Right atrium auricular region (tissue), 2 donors: ENCODE results near the gene PDZD8. TPM values are rescaled to one million over a fixed set of nuclear protein-coding genes. Genes with fewer than 3 reads are reported as not detected.

Source experiments
- DNase-seq: peaks from one replicate; pipeline ENCODE4 v3.0.0-alpha.2; 2019; ENCODE audit warnings: low spot score
- H3K27ac ChIP-seq, 2 donors: fragments of 200-600 bp; sonication (generic); 1 replicate in 1 of 2; 2 replicates in 1 of 2; pipeline ENCODE4 v1.5.1; 2016 to 2019
- H3K27me3 ChIP-seq, 2 donors: fragments of 200-600 bp; sonication (generic); one replicate each; pipeline versions ENCODE4 v1.5.1 to v1.6.0; 2017 to 2019
- H3K36me3 ChIP-seq: fragments of 200-600 bp; sonication (generic); one replicate; pipeline ENCODE4 v1.5.1; 2016
- H3K4me1 ChIP-seq, 2 donors: fragments of 200-600 bp; sonication (generic); one replicate each; pipeline versions ENCODE4 v1.5.1 to v1.6.0; 2017 to 2019
- H3K4me3 ChIP-seq, 2 donors: fragments of 200-600 bp; sonication (generic); 1 replicate in 1 of 2; 2 replicates in 1 of 2; pipeline ENCODE4 v1.5.1; 2017 to 2019; ENCODE audit warnings: mild to moderate bottlenecking in 1 of 2, moderate library complexity in 1 of 2
- H3K9me3 ChIP-seq, 2 donors: fragments of 200-600 bp; sonication (generic); one replicate each; pipeline ENCODE4 v1.5.1; 2019
- CTCF ChIP-seq, 2 donors: fragments of 200-600 bp; sonication (generic); IDR thresholded peaks; one replicate each; pipeline ENCODE4 v1.5.1; 2019; ENCODE audit warnings: antibody characterized with exemption in 2 of 2
- total RNA-seq, 2 donors: library from RNA; depleted of rRNA; stranded (reverse); fragments of >200 nt; gene quantifications; one replicate each; pipeline ENCODE4 v1.1.0, GENCODE V29; 2016

The PDZD8 gene
- total RNA-seq, 2 donors from 2014 or later = 17.7 to 29.4 TPM

DNA sequence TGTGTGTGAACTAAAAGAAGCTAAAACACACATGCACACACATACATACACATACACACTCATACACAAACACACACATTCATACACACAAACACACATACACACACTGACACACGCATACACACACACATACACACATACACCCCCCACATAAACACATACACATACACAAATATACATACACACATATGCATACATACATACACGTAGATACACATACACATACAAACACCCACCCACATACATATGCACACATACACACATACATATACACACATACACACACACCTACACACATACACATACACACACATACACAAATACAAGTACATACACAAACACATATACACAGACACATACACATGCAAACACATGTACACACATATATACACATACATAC lies 106.3 kb downstream of the PDZD8 start:
- H3K36me3 ChIP-seq = no peaks in the 10 kb centered on the region
- H3K4me3 ChIP-seq = no peak overlapping the region
- no peaks in the 10 kb centered on the region for H3K4me1 ChIP-seq
- no peaks in the 10 kb centered on the region for H3K9me3 ChIP-seq
- TF ChIP-seq CTCF (IDR thresholded peaks at IDR 0.05) = no peak
- H3K27me3 ChIP-seq = no peaks in the 10 kb centered on the region
- DNase-seq = no peak
- H3K27ac ChIP-seq = no peak overlapping the region

GRCh38 chr10:117268258-117268657 lies 107.0 kb downstream of the PDZD8 start:
- Histone ChIP-seq H3K27me3 (no peaks in the 10 kb centered on the region), H3K4me3 (no peak overlapping the region), H3K27ac (no peak overlapping the region), H3K4me1 (no peaks in the 10 kb centered on the region), H3K36me3 (no peaks in the 10 kb centered on the region), H3K9me3 (no peaks in the 10 kb centered on the region)
- TF ChIP-seq CTCF (IDR thresholded peaks at IDR 0.05) = no peak
- DNase-seq = no peak

DNA sequence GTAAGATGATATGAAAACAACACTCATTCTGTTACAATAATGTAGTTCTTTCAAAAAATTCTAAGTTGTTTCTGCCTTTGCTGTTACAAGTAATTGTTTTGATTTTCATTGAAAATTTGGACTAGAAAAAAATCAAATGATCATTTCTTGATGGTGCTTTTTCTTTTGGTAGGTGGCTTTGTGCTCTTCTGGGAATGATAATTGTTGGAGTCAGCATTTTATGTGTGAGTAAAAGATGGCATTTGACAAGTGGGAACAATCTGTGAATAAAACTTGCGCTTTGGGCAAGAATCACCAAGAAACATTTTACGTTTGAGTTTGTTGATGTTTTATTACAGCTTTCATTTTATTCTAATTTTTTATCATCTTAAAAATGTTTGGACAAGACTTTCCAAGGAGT lies 108.4 kb downstream of the PDZD8 start:
- DNase-seq = no peak
- H3K4me3 ChIP-seq = no peak overlapping the region

DNA sequence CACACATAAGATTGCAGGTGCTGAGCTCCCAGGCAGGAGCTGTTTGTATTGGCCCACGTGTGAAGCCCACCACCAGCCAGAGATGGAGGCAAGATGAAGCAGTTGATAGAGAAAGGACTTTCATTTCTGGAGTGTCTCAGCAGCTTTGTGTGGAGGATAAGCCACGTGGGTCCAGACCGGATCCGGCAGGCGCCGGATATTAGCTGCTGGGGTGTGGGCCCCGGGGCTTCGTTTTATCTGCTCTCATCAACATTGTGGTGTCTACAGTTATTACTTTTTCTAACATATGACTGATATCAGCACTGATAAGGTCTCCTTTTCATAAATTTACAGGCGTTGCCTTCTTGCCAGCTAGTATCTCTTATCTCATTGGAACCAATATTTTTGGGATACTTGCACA lies 108.8 kb downstream of the PDZD8 start:
- Histone ChIP-seq H3K27me3 (no peaks in the 10 kb centered on the region), H3K4me1 (no peaks in the 10 kb centered on the region), H3K4me3 (no peak overlapping the region), H3K36me3 (no peaks in the 10 kb centered on the region), H3K9me3 (no peaks in the 10 kb centered on the region), H3K27ac (no peak overlapping the region)
- DNase-seq = no peak
- TF ChIP-seq CTCF (IDR thresholded peaks at IDR 0.05) = no peak

More for the DNA sequence above, 108.4 kb downstream of the PDZD8 start:
- Histone ChIP-seq H3K4me1 (no peaks in the 10 kb centered on the region), H3K27me3 (no peaks in the 10 kb centered on the region), H3K9me3 (no peaks in the 10 kb centered on the region), H3K27ac (no peak overlapping the region), H3K36me3 (no peaks in the 10 kb centered on the region)
- TF ChIP-seq CTCF (IDR thresholded peaks at IDR 0.05) = no peak

GRCh38 chr10:117264782-117265181 lies 110.5 kb downstream of the PDZD8 start:
- Histone ChIP-seq H3K36me3 (no peaks in the 10 kb centered on the region), H3K9me3 (no peaks in the 10 kb centered on the region), H3K4me3 (no peak overlapping the region), H3K27me3 (no peaks in the 10 kb centered on the region), H3K4me1 (no peaks in the 10 kb centered on the region), H3K27ac (no peak overlapping the region)
- TF ChIP-seq CTCF (IDR thresholded peaks at IDR 0.05) = no peak
- DNase-seq = no peak

- Histone ChIP-seq H3K27ac (no peak overlapping the region), H3K36me3 (no peaks in the 10 kb centered on the region), H3K4me3 (no peak overlapping the region), H3K9me3 (no peaks in the 10 kb centered on the region), H3K27me3 (no peaks in the 10 kb centered on the region), H3K4me1 (no peaks in the 10 kb centered on the region)
- no peak for TF ChIP-seq CTCF (IDR thresholded peaks at IDR 0.05)
- DNase-seq = peak; percentile 23
These were observed 112.3 kb downstream of the PDZD8 start for GRCh38 chr10:117262903-117263293.
